HUES6 (cell line): ENCODE results near the gene EMILIN2.
"Not testable (repeated sequence)": the region's sequence is repeated elsewhere in the genome, so short reads cannot be mapped to it uniquely, and the experiment has no call there.

Experiments used
- H3K27ac ChIP-seq: 2 replicates; pipeline ENCODE4 v1.7.0; 2013; ENCODE audit warnings: low read depth, mild to moderate bottlenecking, low read length, inconsistent platforms
- H3K27me3 ChIP-seq: 2 replicates; pipeline ENCODE4 v1.6.1; 2013; ENCODE audit warnings: low read length; ENCODE audit not compliant: control insufficient read depth, insufficient read depth
- H3K36me3 ChIP-seq: 2 replicates; pipeline ENCODE4 v1.6.1; 2013; ENCODE audit warnings: low read length; ENCODE audit not compliant: control insufficient read depth, insufficient read depth
- H3K4me1 ChIP-seq: 2 replicates; pipeline ENCODE4 v1.6.1; 2013; ENCODE audit warnings: low read length; ENCODE audit not compliant: control insufficient read depth, insufficient read depth
- H3K4me3 ChIP-seq: 2 replicates; pipeline ENCODE4 v1.5.1; 2013; ENCODE audit warnings: low read depth, low read length
- H3K9ac ChIP-seq: one replicate; pipeline ENCODE4 v1.6.1; 2013; ENCODE audit warnings: mild to moderate bottlenecking, low read length
- H3K9me3 ChIP-seq: 2 replicates; pipeline ENCODE4 v1.6.1; 2013; ENCODE audit warnings: low read depth, low read length; ENCODE audit not compliant: control insufficient read depth, insufficient read depth

The EMILIN2 gene

GRCh38 chr18:2909431-2910140, 62.8 kb downstream of the EMILIN2 start:
- Histone ChIP-seq H3K27ac (no peak overlapping the region), H3K36me3 (peaks cover 63% of the 10 kb centered on the region), H3K27me3 (no peaks in the 10 kb centered on the region), H3K9me3 (no peaks in the 10 kb centered on the region), H3K9ac (no peak overlapping the region), H3K4me1 (no peaks in the 10 kb centered on the region), H3K4me3 (no peak overlapping the region)

GRCh38 chr18:2910261-2910660, 63.5 kb downstream of the EMILIN2 start:
- peaks cover 70% of the 10 kb centered on the region for H3K36me3 ChIP-seq
- no peaks in the 10 kb centered on the region for H3K4me1 ChIP-seq
- H3K9me3 ChIP-seq = no peaks in the 10 kb centered on the region
- no peak overlapping the region for H3K27ac ChIP-seq
- no peak overlapping the region for H3K4me3 ChIP-seq
- no peaks in the 10 kb centered on the region for H3K27me3 ChIP-seq
- no peak overlapping the region for H3K9ac ChIP-seq

- Histone ChIP-seq H3K27ac (no peak overlapping the region), H3K9ac (no peak overlapping the region), H3K36me3 (peaks cover 73% of the 10 kb centered on the region), H3K27me3 (no peaks in the 10 kb centered on the region), H3K4me1 (peaks cover 3% of the 10 kb centered on the region), H3K4me3 (no peak overlapping the region), H3K9me3 (no peaks in the 10 kb centered on the region)
These were observed 64.1 kb downstream of the EMILIN2 start for GRCh38 chr18:2910751-2911425.

- Histone ChIP-seq H3K9ac (no peak overlapping the region), H3K36me3 (peaks cover 80% of the 10 kb centered on the region), H3K9me3 (no peaks in the 10 kb centered on the region), H3K27ac (no peak overlapping the region), H3K4me3 (no peak overlapping the region), H3K4me1 (peaks cover 9% of the 10 kb centered on the region), H3K27me3 (no peaks in the 10 kb centered on the region)
These were observed 64.7 kb downstream of the EMILIN2 start for GRCh38 chr18:2911533-2911932.

GRCh38 chr18:2912357-2913299, 65.8 kb downstream of the EMILIN2 start:
- Histone ChIP-seq H3K9ac (no peak overlapping the region), H3K27me3 (no peaks in the 10 kb centered on the region), H3K4me3 (no peak overlapping the region), H3K9me3 (no peaks in the 10 kb centered on the region), H3K27ac (no peak overlapping the region), H3K4me1 (peaks cover 14% of the 10 kb centered on the region), H3K36me3 (peaks cover 82% of the 10 kb centered on the region)

GRCh38 chr18:2913398-2914005, 66.7 kb downstream of the EMILIN2 start:
- Histone ChIP-seq H3K9ac (no peak overlapping the region), H3K36me3 (peaks cover 79% of the 10 kb centered on the region), H3K9me3 (no peaks in the 10 kb centered on the region), H3K4me1 (peaks cover 14% of the 10 kb centered on the region), H3K27me3 (no peaks in the 10 kb centered on the region), H3K27ac (no peak overlapping the region), H3K4me3 (no peak overlapping the region)

- Histone ChIP-seq H3K27ac (no peak overlapping the region), H3K4me3 (no peak overlapping the region), H3K27me3 (no peaks in the 10 kb centered on the region), H3K9me3 (no peaks in the 10 kb centered on the region), H3K36me3 (peaks cover 76% of the 10 kb centered on the region), H3K4me1 (peaks cover 14% of the 10 kb centered on the region), H3K9ac (no peak overlapping the region)
These were observed 67.5 kb downstream of the EMILIN2 start for GRCh38 chr18:2914185-2914880.

GRCh38 chr18:2914881-2915240, 68.1 kb downstream of the EMILIN2 start:
- no peaks in the 10 kb centered on the region for H3K9me3 ChIP-seq
- H3K4me3 ChIP-seq = no peak overlapping the region
- H3K27me3 ChIP-seq = no peaks in the 10 kb centered on the region
- H3K9ac ChIP-seq = no peak overlapping the region
- H3K36me3 ChIP-seq = peaks cover 75% of the 10 kb centered on the region
- peaks cover 14% of the 10 kb centered on the region for H3K4me1 ChIP-seq
- no peak overlapping the region for H3K27ac ChIP-seq

GRCh38 chr18:2915486-2915885, 68.7 kb downstream of the EMILIN2 start:
- H3K9ac ChIP-seq, H3K27ac ChIP-seq, H3K27me3 ChIP-seq, H3K9me3 ChIP-seq, H3K4me3 ChIP-seq: not testable (repeated sequence)
- peaks cover 14% of the 10 kb centered on the region for H3K4me1 ChIP-seq
- peaks cover 75% of the 10 kb centered on the region for H3K36me3 ChIP-seq

- H3K9me3 ChIP-seq = no peaks in the 10 kb centered on the region
- no peak overlapping the region for H3K9ac ChIP-seq
- H3K4me1 ChIP-seq = peaks cover 14% of the 10 kb centered on the region
- H3K27ac ChIP-seq = peak overlapping the region; percentile 2; the same call in 1 of the 2 replicates
- H3K27me3 ChIP-seq = no peaks in the 10 kb centered on the region
- peaks cover 75% of the 10 kb centered on the region for H3K36me3 ChIP-seq
- no peak overlapping the region for H3K4me3 ChIP-seq
These were observed 69.4 kb downstream of the EMILIN2 start for GRCh38 chr18:2916184-2916583.
